Activated CD8-positive, alpha-beta T cell treated with anti-CD3 and anti-CD28 coated beads for 36 hours (primary cell): Measurements from ENCODE around the gene LRRK1. TPM values are rescaled to one million over a fixed set of nuclear protein-coding genes. Genes with fewer than 3 reads are reported as not detected.

Source experiments
- ATAC-seq: fragments of 200-7000 bp; cut with Tn5 transposase; one replicate; pipeline ENCODE4 v1.10.0; 2021; ENCODE audit warnings: mild to moderate bottlenecking, moderate library complexity
- CTCF ChIA-PET: fragments of 350-600 bp; sonication (Branson Sonifier 250); formaldehyde crosslinking; loops from one replicate; lab custom pipeline; 2021; ENCODE audit warnings: antibody characterized with exemption; lab: Charles Lee
- POLR2A ChIA-PET: fragments of 350-600 bp; sonication (Branson Sonifier 250); formaldehyde crosslinking; loops from one replicate; lab custom pipeline; 2021; ENCODE audit warnings: antibody characterized with exemption; lab: Charles Lee
- DNase-seq: peaks from one replicate; pipeline ENCODE4 v3.0.0-alpha.2; 2020
- H3K27ac Mint-ChIP-seq: one replicate; pipeline ENCODE4 v1.8.0; 2021; ENCODE audit warnings: mild to moderate bottlenecking, mixed read lengths
- H3K27me3 Mint-ChIP-seq: one replicate; pipeline ENCODE4 v1.8.0; 2021; ENCODE audit warnings: mixed read lengths
- H3K36me3 Mint-ChIP-seq: one replicate; pipeline ENCODE4 v1.8.0; 2021; ENCODE audit warnings: low read depth, mixed read lengths
- H3K4me1 Mint-ChIP-seq: one replicate; pipeline ENCODE4 v1.8.0; 2021; ENCODE audit warnings: low read depth, mixed read lengths
- H3K4me3 Mint-ChIP-seq: one replicate; pipeline ENCODE4 v1.8.0; 2021; ENCODE audit warnings: mild to moderate bottlenecking, moderate library complexity, mixed read lengths
- H3K9me3 Mint-ChIP-seq: one replicate; pipeline ENCODE4 v1.8.0; 2021; ENCODE audit warnings: mixed read lengths
- intact Hi-C: fragments of 100-400 bp; cut with micrococcal nuclease; formaldehyde crosslinking; loops from one replicate; pipeline ENCODE4 v1.10.0; 2022
- total RNA-seq, 2 experiments: library from RNA; stranded (reverse); gene quantifications; one replicate each; pipeline ENCODE4 v1.2.3, GENCODE V29; 2021
- TF ChIP-seq, protein P1 (sequence below): fragments of 200-600 bp; IDR thresholded peaks from one replicate; pipeline ENCODE4 v1.8.0; 2022; ENCODE audit warnings: antibody characterized with exemption, mild to moderate bottlenecking

Gene LRRK1
- total RNA-seq, 2 experiments from 2014 or later = 0.50 to 0.83 TPM

DNA sequence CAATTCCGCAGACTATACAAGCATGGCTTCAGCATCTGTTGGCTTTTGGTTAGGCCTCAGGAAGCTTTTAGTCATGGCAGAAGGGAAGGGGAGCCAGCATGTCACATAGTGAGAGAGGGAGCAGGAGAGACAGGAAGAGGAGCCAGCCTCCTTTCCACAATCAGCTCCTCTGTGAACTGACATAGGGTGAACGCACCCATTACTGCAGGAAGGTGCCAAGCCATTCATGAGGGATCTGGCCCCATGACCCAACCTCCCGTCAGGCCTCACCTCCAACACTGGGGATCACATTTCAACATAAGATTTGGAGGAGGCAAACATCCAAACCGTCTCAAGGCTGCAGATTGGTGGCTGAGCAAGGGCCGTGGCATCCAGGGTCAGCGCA is 106.3 kb downstream of the LRRK1 start:
- TF ChIP-seq, protein P1, sequence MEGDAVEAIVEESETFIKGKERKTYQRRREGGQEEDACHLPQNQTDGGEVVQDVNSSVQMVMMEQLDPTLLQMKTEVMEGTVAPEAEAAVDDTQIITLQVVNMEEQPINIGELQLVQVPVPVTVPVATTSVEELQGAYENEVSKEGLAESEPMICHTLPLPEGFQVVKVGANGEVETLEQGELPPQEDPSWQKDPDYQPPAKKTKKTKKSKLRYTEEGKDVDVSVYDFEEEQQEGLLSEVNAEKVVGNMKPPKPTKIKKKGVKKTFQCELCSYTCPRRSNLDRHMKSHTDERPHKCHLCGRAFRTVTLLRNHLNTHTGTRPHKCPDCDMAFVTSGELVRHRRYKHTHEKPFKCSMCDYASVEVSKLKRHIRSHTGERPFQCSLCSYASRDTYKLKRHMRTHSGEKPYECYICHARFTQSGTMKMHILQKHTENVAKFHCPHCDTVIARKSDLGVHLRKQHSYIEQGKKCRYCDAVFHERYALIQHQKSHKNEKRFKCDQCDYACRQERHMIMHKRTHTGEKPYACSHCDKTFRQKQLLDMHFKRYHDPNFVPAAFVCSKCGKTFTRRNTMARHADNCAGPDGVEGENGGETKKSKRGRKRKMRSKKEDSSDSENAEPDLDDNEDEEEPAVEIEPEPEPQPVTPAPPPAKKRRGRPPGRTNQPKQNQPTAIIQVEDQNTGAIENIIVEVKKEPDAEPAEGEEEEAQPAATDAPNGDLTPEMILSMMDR = no peak
- ATAC-seq = no peak
- Mint-ChIP-seq H3K9me3 (no peaks in the 10 kb centered on the region), H3K36me3 (no peaks in the 10 kb centered on the region), H3K4me3 (no peak overlapping the region), H3K27me3 (peaks cover 2% of the 10 kb centered on the region), H3K27ac (no peak overlapping the region), H3K4me1 (no peaks in the 10 kb centered on the region)
- intact Hi-C loops = no loop called here
- POLR2A ChIA-PET = no interaction called here
- no peak for DNase-seq
- CTCF ChIA-PET = interaction anchor here (0.9 kb wide), 1 partner anchor 17 kb away, joined by 3 read pairs; no protein-coding TSS in a partner anchor

DNA sequence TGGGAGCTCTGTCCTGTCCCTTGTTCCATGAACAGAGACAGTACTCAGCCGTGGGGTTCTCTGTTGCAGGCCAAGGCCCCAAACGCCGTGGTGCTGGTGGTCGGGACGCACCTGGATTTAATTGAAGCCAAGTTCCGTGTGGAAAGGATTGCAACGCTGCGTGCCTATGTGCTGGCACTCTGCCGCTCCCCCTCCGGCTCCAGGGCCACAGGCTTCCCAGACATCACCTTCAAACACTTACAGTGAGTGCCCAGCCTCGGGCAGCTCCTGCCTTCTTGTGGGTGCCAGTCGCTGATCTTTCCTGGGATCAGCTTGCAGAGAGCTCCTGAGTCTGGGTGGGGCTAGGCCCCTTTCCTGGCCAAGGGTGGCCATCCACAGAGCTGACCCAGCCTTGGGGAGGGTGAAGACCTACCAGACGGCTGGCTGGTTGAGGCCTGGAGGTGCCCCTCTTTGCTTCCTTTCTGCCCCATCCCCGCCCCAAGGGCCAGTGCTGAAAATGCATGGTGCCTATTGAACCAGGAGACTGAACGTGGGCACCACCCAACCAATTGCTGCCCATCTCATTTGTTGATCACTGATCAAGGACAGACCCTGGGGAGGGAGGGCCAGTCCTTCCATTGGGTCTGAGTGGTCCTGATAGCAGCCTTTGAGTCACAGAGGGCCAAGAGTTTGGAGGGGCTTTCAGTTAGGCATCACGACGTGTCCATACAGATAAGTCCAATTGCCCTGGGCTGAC is 106.9 kb downstream of the LRRK1 start:
- Mint-ChIP-seq H3K9me3 (no peaks in the 10 kb centered on the region), H3K4me3 (no peak overlapping the region), H3K36me3 (no peaks in the 10 kb centered on the region), H3K27ac (no peak overlapping the region), H3K4me1 (no peaks in the 10 kb centered on the region), H3K27me3 (peaks cover 3% of the 10 kb centered on the region)
- ATAC-seq (no peak), DNase-seq (no peak)
- intact Hi-C loops = no loop called here
- POLR2A ChIA-PET = no interaction called here
- CTCF ChIA-PET = no interaction called here
- TF ChIP-seq, protein P1 = no peak

DNA sequence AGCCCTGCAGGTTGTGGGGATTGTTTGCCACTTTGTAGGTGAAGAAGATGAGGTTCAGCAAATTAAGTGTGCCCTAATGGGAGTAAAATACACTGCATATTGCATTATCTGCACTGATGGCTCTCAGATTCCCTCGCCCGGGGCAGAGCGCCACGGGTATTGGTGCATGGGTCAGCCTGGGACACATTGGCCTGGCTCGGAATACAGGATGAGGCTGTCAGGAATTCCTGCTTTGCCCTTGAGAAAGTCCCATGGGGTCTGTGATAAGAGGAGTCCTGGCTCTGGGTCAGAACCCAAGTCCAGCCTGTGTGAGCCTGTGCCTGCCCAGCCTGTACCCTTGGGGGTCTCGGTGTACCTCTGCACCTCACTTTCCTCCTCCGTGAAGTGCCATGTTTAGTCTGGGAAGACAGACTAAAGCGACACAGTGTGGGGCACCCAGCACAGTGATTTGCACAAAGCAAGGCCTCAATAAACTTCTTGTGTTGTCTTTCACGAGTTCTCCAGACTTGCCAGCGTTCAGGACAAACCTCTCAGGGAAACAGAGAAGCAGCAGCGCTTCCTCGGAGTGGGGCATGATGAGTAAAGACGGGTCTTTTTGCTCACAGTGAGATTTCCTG is 107.6 kb downstream of the LRRK1 start:
- ChIA-PET CTCF (interaction anchor here (1.2 to 1.6 kb wide), 2 partner anchors 18 to 232 kb away, joined by 3 read pairs; no protein-coding TSS in a partner anchor), POLR2A (no interaction called here)
- H3K4me3 Mint-ChIP-seq = no peak overlapping the region
- DNase-seq = no peak
- H3K36me3 Mint-ChIP-seq = no peaks in the 10 kb centered on the region
- H3K4me1 Mint-ChIP-seq = no peaks in the 10 kb centered on the region
- intact Hi-C loops = no loop called here
- H3K27me3 Mint-ChIP-seq = peaks cover 3% of the 10 kb centered on the region
- TF ChIP-seq, protein P1 = no peak
- H3K9me3 Mint-ChIP-seq = no peaks in the 10 kb centered on the region
- ATAC-seq = no peak
- H3K27ac Mint-ChIP-seq = no peak overlapping the region

DNA sequence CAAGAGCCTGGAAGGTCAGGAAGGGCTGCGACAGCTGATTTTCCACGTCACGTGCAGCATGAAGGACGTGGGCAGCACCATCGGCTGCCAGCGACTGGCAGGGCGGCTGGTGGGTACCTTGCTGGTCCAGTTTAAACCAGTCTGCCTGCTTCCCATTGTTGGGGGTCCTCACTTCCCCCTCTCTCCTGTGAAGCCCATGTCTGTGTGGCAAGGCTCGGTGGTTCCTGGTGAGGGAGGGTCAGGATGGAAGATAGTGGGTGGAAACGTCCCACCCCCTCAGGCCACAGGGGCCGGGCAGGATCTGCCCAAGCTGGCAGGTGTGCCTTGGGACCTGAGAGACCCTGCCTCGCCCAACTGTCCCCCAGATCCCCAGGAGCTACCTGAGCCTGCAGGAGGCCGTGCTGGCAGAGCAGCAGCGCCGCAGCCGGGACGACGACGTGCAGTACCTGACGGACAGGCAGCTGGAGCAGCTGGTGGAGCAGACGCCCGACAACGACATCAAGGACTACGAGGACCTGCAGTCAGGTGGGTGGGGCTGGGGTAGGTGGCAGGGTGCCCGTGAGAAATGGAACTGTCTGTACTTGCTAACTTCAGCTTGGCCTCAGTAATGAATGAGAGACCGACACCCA is 108.2 kb downstream of the LRRK1 start:
- no peak for ATAC-seq
- intact Hi-C loops = no loop called here
- no peaks in the 10 kb centered on the region for H3K36me3 Mint-ChIP-seq
- H3K4me3 Mint-ChIP-seq = no peak overlapping the region
- DNase-seq = no peak
- H3K4me1 Mint-ChIP-seq = no peaks in the 10 kb centered on the region
- TF ChIP-seq, protein P1 = no peak
- H3K9me3 Mint-ChIP-seq = no peaks in the 10 kb centered on the region
- POLR2A ChIA-PET = no interaction called here
- CTCF ChIA-PET = interaction anchor here (1.2 to 1.6 kb wide), 2 partner anchors 19 to 231 kb away, joined by 3 read pairs; no protein-coding TSS in a partner anchor
- H3K27me3 Mint-ChIP-seq = peaks cover 3% of the 10 kb centered on the region
- no peak overlapping the region for H3K27ac Mint-ChIP-seq
